NCI-H1694 (cell line): ENCODE results near the gene AP5Z1.

Experiments
- DNase-seq: peaks from one replicate; lab custom pipeline; 2025; lab: John Stamatoyannopoulos, UW

Gene AP5Z1, protein sequence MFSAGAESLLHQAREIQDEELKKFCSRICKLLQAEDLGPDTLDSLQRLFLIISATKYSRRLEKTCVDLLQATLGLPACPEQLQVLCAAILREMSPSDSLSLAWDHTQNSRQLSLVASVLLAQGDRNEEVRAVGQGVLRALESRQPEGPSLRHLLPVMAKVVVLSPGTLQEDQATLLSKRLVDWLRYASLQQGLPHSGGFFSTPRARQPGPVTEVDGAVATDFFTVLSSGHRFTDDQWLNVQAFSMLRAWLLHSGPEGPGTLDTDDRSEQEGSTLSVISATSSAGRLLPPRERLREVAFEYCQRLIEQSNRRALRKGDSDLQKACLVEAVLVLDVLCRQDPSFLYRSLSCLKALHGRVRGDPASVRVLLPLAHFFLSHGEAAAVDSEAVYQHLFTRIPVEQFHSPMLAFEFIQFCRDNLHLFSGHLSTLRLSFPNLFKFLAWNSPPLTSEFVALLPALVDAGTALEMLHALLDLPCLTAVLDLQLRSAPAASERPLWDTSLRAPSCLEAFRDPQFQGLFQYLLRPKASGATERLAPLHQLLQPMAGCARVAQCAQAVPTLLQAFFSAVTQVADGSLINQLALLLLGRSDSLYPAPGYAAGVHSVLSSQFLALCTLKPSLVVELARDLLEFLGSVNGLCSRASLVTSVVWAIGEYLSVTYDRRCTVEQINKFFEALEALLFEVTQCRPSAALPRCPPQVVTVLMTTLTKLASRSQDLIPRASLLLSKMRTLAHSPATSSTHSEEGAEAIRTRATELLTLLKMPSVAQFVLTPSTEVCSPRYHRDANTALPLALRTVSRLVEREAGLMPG

DNA sequence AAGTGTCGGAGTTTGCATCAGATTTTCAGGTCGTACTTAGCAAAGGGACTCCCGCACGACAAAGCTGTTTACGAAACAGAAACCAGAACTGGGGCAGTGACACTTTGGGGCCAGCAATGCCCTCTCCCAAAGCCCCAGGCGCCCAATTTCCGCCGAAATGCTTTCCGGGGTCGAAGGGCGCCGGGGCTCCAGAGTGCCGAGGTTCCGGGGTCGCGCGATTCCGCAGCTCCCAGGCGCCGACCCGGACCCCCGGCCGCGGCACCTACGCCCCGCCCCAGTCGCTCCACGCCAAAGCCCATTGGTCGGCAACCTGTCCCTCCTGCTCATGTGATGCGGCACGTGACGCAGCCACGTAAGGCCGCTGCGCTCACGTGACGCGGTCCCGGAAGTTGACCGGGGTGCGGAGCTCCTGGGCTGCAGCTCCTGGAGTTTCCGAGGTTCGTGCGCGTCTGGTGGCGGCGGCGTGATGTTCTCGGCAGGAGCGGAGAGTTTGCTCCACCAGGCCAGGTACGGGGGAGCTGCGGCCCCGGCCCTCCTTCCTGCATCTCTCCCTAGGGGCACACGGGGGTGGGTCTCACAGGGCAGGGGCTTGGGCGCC is at the start of gene AP5Z1:
Gene AP5Z1, plus strand, starts transcription at position 374 of the 598 bp plus-strand sequence. Its CDS starts 93 bp downstream, at position 467.
- DNase-seq: peak; percentile 85

DNA sequence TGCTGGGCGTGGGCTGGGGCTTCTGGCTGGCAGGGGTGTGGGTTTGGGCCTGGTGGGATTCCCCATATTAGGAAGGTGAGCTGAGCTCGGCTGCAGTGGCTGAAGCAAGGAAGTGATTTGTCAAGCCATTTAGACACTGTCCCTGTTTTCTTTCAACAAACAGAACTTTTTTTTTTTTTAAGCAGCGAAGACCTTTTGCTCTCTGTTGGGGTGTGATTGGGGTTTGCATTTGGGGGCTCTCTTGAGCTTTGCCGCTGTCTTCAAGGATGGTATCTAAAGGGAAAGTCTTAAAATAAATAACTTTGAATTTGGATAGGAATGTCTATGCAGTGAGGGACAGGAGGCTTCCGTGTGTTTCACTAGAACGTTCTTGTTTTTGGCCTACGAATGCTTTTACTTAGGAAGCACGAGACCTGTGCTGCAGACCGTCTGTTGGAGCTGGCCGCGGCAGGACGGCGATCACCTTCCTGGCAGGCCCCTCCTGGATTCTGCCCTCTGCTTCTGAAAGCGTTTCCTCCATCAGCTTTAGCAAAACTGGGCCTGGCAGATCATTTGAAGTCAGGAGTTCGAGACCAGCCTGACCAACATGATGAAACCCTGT is 49.5 kb upstream of the AP5Z1 start:
- no peak for DNase-seq

DNA sequence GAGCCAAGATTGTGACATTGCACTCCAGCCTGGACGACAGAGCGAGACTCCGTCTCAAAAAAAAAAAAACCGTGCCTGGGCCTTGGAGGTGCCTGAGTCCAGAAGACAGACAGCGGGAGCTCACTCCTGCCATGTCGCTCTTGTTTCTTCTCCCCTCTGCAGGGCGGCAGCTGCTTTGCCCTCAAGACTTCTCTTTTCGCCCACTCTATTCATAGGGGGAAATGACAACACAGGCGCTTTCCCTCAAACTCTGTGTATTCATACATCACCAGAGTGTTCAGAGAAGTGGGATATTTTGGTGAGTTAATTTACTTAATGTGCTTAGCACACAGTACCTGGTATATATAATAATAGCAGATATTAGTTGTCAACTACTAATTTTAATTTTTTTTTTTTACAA is 48.9 kb upstream of the AP5Z1 start:
- DNase-seq: no peak

DNA sequence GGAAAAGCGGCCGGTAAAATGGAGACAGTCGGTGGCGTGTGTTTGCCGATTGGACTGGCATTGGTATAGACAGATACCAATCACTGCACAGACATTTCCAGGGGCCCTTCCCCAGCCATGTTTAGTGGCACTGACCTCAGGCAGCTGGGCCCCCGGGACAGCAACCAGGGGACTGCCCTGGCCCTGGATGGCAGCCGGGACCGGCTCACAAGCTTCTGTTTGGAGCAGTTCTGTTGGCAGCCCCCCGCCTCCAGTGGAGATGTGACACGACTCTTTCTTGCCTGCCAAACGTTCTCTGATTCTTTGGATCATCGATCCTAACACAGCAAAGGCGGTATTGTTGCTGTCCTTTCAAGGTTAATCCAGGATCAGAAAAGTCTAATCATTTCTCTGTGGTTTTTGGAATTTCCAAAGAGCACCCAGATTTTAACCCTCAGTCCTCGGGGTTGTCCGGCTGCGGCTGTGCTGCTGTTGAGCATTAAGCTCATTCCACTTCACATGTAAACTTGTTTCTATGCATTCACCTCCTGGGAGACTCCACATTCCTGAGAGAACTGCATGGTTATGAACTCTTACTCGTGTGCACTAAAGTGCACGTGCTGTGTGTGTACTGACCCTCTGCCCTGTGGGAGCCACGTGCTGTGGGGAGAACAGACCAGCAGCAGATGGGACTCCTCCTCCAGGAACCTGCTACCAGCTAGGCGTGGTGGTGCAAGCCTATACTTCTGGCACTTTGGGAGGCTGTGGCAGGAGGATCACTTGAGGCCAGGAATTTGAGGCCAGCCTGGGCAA is 47.3 kb upstream of the AP5Z1 start:
- DNase-seq: no peak

DNA sequence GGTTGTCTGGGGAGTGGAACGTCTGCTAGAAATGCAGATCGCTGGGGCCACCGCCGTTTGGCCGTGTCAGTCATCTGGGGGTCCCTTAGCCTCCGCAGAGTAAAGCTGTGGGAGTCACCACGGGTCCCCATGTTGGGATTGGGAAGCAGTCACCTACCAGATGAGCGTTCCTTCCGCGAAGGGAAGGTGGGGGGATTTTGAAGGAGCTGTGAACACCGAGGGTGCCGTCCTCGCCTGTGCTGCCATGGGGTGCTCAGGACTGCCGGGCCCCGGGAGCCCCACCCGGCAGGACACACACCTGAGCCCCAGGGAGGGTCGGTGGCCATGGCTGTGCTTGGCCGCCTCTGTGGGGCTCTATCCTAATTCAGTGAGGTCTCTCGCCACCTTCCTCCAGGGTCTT is 46.2 kb upstream of the AP5Z1 start:
- no peak for DNase-seq

DNA sequence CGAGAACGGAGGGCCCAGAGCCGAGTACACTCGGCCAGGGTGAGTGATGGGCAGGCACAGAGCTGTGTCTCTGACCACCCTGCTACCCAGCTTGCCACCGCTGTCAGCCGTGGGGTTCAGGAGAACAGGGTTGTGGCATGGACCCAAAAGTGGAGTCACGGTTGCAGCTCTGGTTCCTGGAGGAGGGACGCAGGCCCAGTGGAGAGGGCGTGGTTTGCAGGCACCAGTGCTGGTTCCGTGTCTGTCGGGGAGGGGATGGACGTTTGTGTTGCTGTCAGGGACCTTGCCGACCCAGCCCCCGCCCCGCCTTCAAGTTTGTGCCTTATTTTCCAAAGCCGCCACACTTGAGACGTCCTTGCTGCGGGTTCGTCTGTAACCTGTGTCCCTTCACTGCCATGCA is 45.1 kb upstream of the AP5Z1 start:
- no peak for DNase-seq

DNA sequence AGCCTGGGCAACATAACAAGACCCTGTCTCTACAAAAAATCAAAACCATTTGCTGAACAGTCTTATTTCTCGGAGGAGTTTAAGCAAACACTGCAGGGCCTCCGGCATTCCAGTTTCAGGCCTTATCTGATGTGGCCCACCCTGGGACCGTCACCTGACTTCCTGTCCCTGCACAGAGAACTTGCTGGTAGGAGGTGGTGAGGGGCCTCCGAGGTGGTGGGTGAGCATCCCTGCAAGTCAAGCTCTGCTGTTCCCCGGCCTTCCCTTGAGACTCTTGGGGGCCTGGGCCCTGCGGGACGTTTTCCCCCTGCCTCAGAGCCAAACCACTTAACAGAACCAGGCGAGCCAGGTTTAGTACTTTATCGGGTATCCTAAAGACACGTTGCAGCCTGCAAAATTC is 44.5 kb upstream of the AP5Z1 start:
- DNase-seq: no peak

DNA sequence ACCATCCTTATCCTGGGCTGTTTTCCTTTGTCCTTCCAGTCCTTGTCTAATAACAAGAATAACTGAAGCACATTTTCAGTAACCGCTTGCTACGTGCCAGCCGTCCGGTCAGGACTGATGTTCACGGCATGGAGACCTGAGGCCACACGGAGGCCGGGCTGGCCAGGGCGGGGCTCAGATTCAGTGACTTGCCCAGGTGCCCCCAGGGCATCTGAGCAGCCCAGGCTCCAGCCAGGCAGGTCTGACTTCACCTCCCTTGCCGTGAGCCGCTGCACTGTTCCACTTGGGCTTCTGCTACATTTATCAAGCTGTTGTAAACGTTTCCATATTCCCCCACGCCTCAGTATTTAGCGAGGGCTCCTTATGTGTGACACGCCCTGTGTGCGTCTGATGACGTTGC is 43.6 kb upstream of the AP5Z1 start:
- DNase-seq: no peak

DNA sequence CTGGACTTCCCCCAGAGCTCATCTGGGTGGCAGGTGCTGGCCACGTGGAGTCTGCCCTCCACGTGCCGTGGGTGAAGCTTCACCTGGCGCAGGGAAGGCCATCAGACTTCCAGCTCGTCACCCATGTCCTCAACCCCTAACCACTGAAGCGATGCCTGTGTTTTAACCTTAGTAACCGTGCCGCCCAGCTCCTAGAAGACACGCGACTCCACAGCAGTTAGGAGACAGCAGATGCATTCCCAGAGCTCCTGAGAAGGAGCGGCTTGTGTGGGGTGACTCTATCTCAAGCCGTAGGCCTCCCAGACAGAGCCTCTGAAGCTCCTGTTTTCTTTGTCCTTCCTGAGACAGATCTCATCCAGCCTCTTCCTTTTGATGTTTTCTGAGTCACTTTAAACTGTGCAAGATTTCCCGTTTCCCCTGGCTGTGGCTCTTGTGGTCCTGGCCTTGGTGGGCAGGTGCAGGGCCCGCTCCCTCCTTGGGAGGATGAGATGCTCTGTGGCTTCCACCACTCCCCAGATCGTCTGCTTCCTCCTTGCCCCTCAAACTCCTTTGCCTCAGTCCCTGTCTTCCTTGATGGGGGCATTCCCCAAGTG is 41.4 kb upstream of the AP5Z1 start:
- DNase-seq: no peak

DNA sequence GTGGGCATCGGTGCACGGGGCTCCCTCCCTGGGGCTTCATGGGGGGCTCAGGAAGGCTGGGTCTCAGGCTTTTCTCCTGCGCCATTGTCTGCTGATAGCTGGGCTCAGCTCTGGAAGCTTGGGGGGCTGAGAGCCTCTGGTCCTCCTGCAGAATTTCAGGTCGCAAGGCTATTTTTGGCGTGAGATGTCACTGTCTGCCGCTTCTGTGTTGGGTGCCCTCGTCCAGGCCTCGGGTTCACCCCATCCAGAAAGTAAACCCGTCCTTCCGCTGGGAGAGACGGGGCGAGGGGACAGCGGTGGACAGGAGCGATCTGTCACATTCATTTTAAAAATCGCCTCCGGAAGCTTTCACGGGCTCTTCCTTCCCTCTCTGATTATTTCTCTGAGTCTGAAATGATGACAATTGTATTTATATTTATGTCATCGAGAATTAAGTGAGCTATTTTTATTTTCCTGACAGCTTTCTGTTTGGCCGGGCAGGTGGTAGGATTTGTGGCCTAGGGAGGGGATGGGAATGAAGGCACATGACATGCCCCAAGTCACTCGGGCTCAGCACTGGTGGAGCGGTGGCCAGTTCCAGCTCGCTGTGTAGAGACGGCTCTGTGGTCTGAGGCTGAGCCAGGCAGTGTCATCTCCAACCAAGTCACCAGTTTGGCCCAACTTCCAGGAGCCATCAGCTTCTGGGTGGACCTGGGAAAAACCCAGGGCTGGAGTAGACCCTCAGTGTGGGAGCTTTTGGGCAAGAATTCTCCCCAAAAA is 40.7 kb upstream of the AP5Z1 start:
- no peak for DNase-seq

DNA sequence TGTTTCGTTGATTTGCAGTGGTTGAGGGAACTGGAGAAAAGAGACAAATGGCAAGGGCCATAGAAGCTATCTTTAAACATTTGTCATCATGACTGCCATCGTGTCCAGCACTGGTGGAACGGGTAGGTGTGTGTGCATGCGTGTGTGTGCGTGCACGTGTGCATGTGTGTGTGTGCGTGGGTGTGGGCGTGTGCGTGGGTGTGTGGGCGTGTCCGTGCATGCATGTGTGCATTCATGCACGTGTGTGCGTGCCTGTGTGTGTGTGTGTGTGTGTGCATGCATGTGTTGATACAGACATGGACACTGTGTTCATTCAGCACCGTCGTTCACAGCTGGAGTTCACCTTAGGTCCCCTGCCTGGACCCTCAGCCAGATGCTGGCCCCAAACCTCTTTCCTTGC is 38.1 kb upstream of the AP5Z1 start:
- no peak for DNase-seq

DNA sequence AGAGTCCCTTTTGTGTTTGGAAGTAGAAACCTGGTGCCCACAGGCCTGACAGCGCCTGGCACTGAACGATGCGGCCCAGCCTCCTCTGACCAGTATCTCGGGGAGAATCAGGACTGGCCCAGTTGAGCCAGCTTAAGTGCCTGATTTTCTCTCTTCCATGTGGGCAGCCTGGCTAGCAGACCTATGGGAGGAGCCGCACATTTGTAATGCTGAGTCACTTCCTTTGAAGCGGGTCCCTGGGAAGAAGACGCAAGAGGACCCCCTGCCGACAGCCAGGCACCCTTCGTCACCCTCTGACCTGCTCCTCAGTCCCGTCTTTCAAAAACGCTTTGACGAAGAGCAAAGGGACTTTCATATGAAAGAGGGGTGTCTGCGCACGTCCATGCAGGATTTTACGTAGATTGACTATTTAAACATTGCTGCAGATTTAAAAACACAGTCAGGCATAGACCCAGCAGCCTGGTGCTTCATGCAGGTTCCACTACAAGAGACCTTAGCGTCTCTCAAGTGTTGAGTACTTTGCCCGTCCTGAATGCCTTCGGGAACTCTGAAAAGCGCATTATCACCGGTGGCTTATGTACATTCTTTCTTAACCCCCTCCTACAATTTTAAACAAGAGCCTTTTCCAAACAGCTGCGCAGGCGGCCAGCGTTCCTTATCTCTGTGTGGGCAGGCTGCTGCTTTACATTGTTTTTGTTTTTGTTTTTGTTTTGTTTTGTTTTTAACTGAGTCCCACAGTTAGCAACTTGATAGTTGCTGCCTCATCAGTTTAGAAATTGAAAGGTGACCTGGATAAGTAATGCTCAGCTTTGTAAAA is 36.5 kb upstream of the AP5Z1 start:
- no peak for DNase-seq

DNA sequence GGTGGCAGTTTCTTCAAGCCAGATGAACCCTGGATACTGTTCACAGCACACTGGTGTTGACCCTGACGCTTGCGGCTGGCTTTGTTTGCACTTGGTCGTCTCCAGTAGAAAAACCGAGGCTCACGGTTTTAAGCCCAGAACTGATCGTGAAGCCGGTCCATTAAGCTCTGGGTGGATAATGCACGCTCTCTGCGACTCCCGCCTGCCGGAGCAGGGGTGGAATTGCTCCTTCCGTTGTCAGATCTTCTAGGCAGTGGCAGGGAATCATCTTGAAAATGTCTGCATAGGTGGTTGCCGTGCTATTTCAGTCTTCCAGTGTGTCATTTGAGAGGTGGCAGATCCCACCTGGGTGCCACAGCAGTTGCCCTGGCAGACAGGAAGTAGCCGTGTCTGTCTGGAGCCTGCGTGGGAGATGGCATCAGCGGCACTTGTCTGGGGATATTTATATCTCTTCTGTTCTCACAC is 35.9 kb upstream of the AP5Z1 start:
- DNase-seq: no peak

DNA sequence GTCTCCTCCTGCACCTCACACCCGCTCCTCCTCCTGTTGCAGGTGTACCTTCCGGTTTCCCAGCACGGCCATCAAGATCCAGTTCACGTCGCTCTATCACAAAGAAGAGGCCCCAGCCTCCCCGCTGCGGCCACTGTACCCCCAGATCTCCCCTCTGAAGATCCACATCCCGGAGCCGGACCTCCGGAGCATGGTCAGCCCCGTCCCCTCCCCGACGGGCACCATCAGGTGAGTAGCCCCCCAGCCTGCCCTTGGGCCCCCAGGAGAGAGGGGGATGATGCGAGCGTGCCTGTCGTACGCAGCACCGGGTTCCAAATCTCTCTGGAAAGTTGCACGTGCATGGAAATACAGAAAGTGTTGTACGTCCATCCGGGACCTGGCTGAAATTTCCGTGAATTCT is 34.6 kb upstream of the AP5Z1 start:
- no peak for DNase-seq

DNA sequence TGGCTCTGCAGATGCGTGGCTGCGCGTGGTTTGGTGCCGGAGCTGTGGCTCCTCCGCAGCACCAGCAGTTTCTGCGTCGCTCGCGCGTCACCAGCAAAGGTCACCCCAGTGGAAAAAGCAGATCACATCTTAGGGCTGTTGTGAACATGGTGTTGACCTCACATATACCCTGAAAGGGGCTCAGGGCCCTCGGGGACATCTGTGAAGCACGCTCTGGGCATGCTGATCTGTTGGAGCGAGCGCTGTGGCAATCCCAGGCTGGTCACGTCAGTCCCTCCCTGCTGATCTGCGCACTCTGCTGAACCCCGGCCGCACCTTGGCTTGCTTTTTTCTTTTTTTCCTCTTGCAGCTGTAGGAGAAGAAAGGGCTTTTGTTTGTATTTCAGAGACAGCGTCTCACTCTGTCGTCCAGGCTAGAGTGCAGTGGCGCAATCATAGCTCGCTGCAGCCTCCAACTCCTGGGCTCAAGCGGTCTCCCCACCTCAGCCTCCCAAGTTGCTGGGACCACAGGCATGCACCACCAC is 33.3 kb upstream of the AP5Z1 start:
- DNase-seq: no peak

DNA sequence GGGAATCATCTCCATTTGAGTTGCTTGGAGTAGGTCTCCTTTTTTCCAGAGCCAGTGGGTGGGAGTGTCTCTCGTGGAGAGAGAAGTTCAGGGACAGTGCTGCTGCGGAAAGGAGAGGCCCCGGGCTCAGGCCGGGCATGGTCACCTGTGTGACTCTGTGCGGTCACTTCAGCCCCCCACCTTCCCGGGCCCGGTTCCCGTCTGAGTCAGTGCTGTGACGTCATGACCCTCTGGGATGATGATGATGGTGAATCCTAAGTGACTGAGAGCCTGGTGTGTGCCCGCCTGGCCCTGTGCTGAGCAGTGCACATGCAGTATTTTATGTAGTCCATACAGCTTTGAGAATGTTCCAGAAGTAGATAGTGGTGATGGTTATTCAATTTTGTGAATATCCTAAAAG is 32.6 kb upstream of the AP5Z1 start:
- no peak for DNase-seq

DNA sequence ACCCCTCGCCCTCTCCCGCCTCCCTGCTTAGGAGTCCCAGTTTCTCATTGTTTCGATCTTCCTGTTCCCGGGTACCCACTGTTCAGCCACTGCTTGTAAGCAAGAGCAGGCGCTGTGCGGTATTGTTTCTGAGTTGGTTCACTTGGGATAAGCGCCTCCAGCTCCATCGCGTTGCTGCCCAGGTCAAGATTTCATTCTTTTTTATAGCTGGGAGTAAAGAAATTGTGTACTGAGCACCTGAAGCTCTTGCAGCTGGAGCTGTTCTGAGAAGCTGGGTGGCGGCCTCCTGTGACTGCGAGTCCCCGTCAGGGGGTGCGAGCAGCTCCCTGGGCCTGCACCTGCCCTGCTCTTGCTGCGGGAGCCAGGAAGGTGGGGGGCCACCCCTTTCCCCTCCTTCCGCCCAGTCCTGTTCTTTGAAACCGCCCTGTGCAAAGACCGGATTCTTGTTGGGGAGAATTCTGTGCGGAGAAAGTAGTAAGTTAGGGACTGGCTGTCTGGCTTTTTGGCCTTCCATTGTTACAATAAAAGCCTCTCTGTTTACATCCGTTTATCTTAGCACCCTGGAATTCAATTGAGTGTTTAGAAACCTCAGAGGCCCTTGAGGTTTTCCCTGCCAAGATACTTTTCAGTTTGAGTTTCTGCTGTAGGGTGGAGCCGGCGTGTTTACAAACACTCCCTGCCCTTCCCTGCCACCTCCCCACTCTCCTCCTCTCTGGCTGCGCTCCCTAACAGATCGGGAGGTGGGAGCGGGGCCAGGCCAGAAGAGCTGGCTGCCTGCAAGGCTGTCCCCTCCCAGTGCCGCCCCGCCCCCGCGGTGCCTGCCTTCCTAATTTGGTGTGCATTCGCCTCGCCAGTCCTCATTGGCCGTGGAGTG is 30.8 kb upstream of the AP5Z1 start:
- DNase-seq: peak; percentile 91

DNA sequence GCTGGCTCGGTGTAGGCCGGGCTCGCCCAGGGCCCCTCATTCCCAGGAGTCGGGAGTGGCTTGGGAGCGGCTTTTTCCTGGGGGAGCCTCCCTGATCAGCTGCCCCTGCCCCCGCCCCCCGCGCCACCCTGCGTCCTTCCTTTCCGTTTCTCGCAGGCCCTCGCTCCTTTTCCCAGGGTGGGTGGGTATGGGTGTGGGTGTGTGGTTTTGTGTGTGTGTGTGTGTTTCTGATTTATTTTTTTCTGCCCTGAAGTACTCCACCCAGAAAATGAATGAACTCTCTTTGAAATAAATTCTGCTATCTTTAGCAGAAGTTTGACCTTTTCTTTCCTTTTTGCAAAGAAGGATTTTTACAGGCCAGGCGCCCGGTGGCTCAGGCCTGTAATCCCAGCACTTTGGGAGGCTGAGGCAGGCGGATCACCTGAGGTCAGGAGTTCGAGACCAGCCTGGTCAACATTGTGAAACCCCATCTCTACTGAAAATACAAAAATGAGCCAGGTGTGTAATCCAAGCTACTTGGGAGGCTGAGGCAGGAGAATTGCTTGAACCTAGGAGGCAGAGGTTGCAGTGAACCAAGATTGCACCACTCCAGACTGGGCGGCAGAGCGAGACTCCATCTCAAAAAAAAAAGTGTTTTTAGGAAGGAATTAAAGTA is 30.0 kb upstream of the AP5Z1 start:
- no peak for DNase-seq
